Globus pallidus (tissue), 1 donor: Measurements from ENCODE around the gene NHLRC3.
"Not testable (repeated sequence)": the region's sequence is repeated elsewhere in the genome, so short reads cannot be mapped to it uniquely, and the experiment has no call there.

Source experiments
- DNase-seq: peaks from one replicate; pipeline ENCODE4 v3.0.0-alpha.2; 2015; ENCODE audit warnings: low spot score

NHLRC3 gene

GRCh38 chr13:39044536-39044935 is 6.3 kb downstream of the NHLRC3 start:
- no peak for DNase-seq

GRCh38 chr13:39047560-39047959 is 9.3 kb downstream of the NHLRC3 start:
- no peak for DNase-seq

GRCh38 chr13:39048806-39049205 is 10.6 kb downstream of the NHLRC3 start:
- no peak for DNase-seq

- no peak for DNase-seq
Observed at GRCh38 chr13:39049274-39049673, 11.0 kb downstream of the NHLRC3 start.

GRCh38 chr13:39051157-39051556 is 12.9 kb downstream of the NHLRC3 start:
- peak; percentile 73 for DNase-seq

- DNase-seq, result no peak
Observed at GRCh38 chr13:39052944-39053343, 14.7 kb downstream of the NHLRC3 start.

- peak; percentile 57 for DNase-seq
Observed at GRCh38 chr13:39054112-39054511, 15.9 kb downstream of the NHLRC3 start.

- no peak for DNase-seq
Observed at GRCh38 chr13:39056018-39056417, 17.8 kb downstream of the NHLRC3 start.

- DNase-seq, result no peak
Observed at GRCh38 chr13:39058040-39058439, 19.8 kb downstream of the NHLRC3 start.

GRCh38 chr13:39062004-39062403 is 23.7 kb downstream of the NHLRC3 start:
- no peak for DNase-seq

GRCh38 chr13:39072842-39073241 is 34.6 kb downstream of the NHLRC3 start:
- DNase-seq, result no peak

- DNase-seq, result no peak
Observed at GRCh38 chr13:39073983-39074382, 35.7 kb downstream of the NHLRC3 start.

- not testable (repeated sequence) for DNase-seq
Observed at GRCh38 chr13:39086251-39086945, 48.1 kb downstream of the NHLRC3 start.

GRCh38 chr13:39091586-39091985 is 53.3 kb downstream of the NHLRC3 start:
- DNase-seq, result peak; percentile 90

GRCh38 chr13:39095500-39095899 is 57.2 kb downstream of the NHLRC3 start:
- no peak for DNase-seq

- no peak for DNase-seq
Observed at GRCh38 chr13:39099231-39099630, 61.0 kb downstream of the NHLRC3 start.
